ENCODE data around the gene SUN2.

- TF ChIP-seq, protein P1, sequence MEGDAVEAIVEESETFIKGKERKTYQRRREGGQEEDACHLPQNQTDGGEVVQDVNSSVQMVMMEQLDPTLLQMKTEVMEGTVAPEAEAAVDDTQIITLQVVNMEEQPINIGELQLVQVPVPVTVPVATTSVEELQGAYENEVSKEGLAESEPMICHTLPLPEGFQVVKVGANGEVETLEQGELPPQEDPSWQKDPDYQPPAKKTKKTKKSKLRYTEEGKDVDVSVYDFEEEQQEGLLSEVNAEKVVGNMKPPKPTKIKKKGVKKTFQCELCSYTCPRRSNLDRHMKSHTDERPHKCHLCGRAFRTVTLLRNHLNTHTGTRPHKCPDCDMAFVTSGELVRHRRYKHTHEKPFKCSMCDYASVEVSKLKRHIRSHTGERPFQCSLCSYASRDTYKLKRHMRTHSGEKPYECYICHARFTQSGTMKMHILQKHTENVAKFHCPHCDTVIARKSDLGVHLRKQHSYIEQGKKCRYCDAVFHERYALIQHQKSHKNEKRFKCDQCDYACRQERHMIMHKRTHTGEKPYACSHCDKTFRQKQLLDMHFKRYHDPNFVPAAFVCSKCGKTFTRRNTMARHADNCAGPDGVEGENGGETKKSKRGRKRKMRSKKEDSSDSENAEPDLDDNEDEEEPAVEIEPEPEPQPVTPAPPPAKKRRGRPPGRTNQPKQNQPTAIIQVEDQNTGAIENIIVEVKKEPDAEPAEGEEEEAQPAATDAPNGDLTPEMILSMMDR (conservative IDR thresholded peaks at IDR 0.05 in 1 of 2, IDR thresholded peaks at IDR 0.05 in 1 of 2; ENCODE audit: low read depth in 1 of 2, low read length in 2 of 2), result no peak
- no peak for TF ChIP-seq EZH2 (IDR thresholded peaks at IDR 0.05; ENCODE audit: low read length, missing control alignments)
These were observed 18.3 kb downstream of the SUN2 start for GRCh38 chr22:38737302-38738060.

All from fibroblast of lung (primary cell).